A549 (cell line): Measurements from ENCODE around the gene ALDH5A1.

Source experiments
- CTCF ChIP-seq: fragments of >200 bp; sonication (Bioruptor Twin); formaldehyde crosslinking; IDR thresholded peaks from 3 replicates; pipeline ENCODE4 v1.5.1; 2016
- REST ChIP-seq: fragments of 200-600 bp; sonication (generic); IDR thresholded peaks from 2 replicates; pipeline ENCODE4 v1.6.1; 2016; ENCODE audit warnings: antibody characterized with exemption, mild to moderate bottlenecking, moderate library complexity
- RNF2 ChIP-seq: fragments of 200-600 bp; sonication (generic); IDR thresholded peaks from 2 replicates; pipeline ENCODE4 v1.6.1; 2016; ENCODE audit warnings: low read depth, mild to moderate bottlenecking, antibody characterized with exemption, moderate library complexity, borderline replicate concordance

- TF ChIP-seq REST = no peak
- no peak for TF ChIP-seq CTCF
- no peak for TF ChIP-seq RNF2
Observed at GRCh38 chr6:24576447-24576846, 81.7 kb downstream of the ALDH5A1 start.
